Jurkat, Clone E6-1 (cell line): ENCODE measurements around the gene RBM20.
"Not testable (repeated sequence)": the region's sequence is repeated elsewhere in the genome, so short reads cannot be mapped to it uniquely, and the experiment has no call there.

ENCODE experiments used
- DNase-seq: peaks from one replicate; pipeline ENCODE4 v3.0.0-alpha.2; 2011; ENCODE audit warnings: low read depth, low spot score
- H3K4me3 ChIP-seq: 2 replicates; pipeline ENCODE4 v1.5.1; 2011; ENCODE audit warnings: mild to moderate bottlenecking, low read length, control low read depth, moderate library complexity

The RBM20 gene

GRCh38 chr10:110644598-110645462 is 694 bp downstream of the RBM20 start:
- DNase-seq: no peak
- H3K4me3 ChIP-seq: no peak overlapping the region

GRCh38 chr10:110646417-110647135 is 2.4 kb downstream of the RBM20 start:
- H3K4me3 ChIP-seq: no peak overlapping the region
- no peak for DNase-seq

- no peak for DNase-seq
- H3K4me3 ChIP-seq: no peak overlapping the region
Measured at GRCh38 chr10:110647136-110647430, 2.9 kb downstream of the RBM20 start.

- H3K4me3 ChIP-seq: no peak overlapping the region
Measured at GRCh38 chr10:110648692-110649346, 4.7 kb downstream of the RBM20 start.

GRCh38 chr10:110649347-110650264 is 5.5 kb downstream of the RBM20 start:
- no peak overlapping the region for H3K4me3 ChIP-seq
- DNase-seq: no peak

More at GRCh38 chr10:110648692-110649346, 4.7 kb downstream of the RBM20 start:
- no peak for DNase-seq

- H3K4me3 ChIP-seq: no peak overlapping the region
- DNase-seq: no peak
Measured at GRCh38 chr10:110650265-110650668, 6.1 kb downstream of the RBM20 start.

- DNase-seq: peak; percentile 47
- no peak overlapping the region; the same call in 1 of the 2 replicates for H3K4me3 ChIP-seq
Measured at GRCh38 chr10:110651044-110651958, 7.2 kb downstream of the RBM20 start.

GRCh38 chr10:110652475-110653118 is 8.5 kb downstream of the RBM20 start:
- DNase-seq: no peak
- no peak overlapping the region for H3K4me3 ChIP-seq

GRCh38 chr10:110655320-110655719 is 11.2 kb downstream of the RBM20 start:
- no peak for DNase-seq
- no peak overlapping the region for H3K4me3 ChIP-seq

GRCh38 chr10:110656612-110657011 is 12.5 kb downstream of the RBM20 start:
- no peak for DNase-seq
- no peak overlapping the region for H3K4me3 ChIP-seq

GRCh38 chr10:110657973-110658691 is 14.0 kb downstream of the RBM20 start:
- DNase-seq: no peak

GRCh38 chr10:110659558-110659957 is 15.4 kb downstream of the RBM20 start:
- no peak overlapping the region for H3K4me3 ChIP-seq
- DNase-seq: no peak

More at GRCh38 chr10:110657973-110658691, 14.0 kb downstream of the RBM20 start:
- no peak overlapping the region for H3K4me3 ChIP-seq

- DNase-seq: not testable (repeated sequence)
Measured at GRCh38 chr10:110660289-110660688, 16.2 kb downstream of the RBM20 start.

GRCh38 chr10:110661292-110661691 is 17.2 kb downstream of the RBM20 start:
- no peak overlapping the region for H3K4me3 ChIP-seq
- no peak for DNase-seq

More at GRCh38 chr10:110660289-110660688, 16.2 kb downstream of the RBM20 start:
- H3K4me3 ChIP-seq: not testable (repeated sequence)

GRCh38 chr10:110664483-110665420 is 20.6 kb downstream of the RBM20 start:
- DNase-seq: no peak

GRCh38 chr10:110666259-110666658 is 22.1 kb downstream of the RBM20 start:
- H3K4me3 ChIP-seq, DNase-seq: not testable (repeated sequence)

More at GRCh38 chr10:110664483-110665420, 20.6 kb downstream of the RBM20 start:
- no peak overlapping the region for H3K4me3 ChIP-seq
